RPMI7951 (cell line): ENCODE results near the gene PPM1G. TPM values are rescaled to one million over a fixed set of nuclear protein-coding genes. Genes with fewer than 3 reads are reported as not detected.
A peak's percentile ranks its signal among the peaks of the same experiment; 100 is the strongest.

Experiments
- DNase-seq: peaks from one replicate; pipeline ENCODE4 v3.0.0-alpha.2; 2012; ENCODE audit warnings: low read depth
- total RNA-seq: library from RNA; depleted of rRNA; stranded (reverse); fragments of >200 nt; shearing (Covaris generic); gene quantifications from 2 replicates; pipeline ENCODE4 v1.2.3, GENCODE V29; 2014

Gene PPM1G
- total RNA-seq, 1 experiment from 2014 or later = 86.5 TPM

DNA sequence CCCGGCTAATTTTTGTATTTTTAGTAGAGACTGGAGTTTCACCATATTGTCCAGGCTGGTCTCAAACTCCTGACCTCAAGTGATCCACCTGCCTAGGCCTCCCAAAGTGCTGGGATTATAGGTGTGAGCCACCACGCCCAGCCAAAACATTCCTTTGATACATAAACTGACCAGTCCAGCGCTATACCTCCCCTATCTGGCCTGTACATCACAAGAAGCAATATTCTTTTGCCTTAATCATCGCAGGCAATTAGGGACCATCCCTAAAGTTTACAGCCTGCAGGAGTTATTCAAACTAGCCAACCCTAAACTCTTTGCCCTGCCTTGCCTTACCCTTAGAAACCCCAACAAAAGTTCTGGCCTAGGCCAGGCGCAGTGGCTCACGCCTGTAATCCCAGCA is 6.8 kb upstream of the PPM1G start:
- no peak for DNase-seq

DNA sequence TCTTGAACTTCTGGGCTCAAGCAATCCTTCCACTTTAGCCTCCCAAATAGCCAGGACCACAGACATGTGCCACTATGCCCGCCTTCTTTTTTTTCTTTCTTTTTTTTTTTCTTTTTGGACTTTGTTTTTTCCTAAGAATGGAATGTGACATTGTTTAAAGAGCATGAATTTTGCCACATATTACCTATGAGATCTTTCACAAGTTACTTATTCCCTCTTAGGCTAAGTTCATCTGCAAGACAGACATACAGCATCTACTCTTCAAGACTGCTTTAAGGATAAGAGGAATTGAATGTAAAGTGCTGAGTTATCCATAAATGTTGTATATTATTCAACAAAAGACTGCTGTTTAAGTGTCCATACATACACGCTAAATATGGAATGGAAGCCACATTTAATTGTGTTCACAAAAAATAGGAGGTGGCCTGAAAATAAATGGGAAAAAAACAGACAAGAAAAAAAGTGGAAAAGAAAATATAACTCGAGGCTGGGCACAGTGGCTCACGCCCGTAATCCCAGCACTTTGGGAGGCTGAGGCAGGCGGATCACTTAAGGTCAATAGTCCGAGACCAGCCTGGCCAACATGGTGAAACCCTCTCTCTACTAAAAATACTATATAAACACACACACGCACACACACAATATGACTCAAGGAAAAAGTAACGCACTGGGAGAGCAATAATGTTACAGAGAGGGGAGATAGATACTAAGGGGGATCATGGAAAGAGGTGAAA is 3.2 kb upstream of the PPM1G start:
- no peak for DNase-seq

DNA sequence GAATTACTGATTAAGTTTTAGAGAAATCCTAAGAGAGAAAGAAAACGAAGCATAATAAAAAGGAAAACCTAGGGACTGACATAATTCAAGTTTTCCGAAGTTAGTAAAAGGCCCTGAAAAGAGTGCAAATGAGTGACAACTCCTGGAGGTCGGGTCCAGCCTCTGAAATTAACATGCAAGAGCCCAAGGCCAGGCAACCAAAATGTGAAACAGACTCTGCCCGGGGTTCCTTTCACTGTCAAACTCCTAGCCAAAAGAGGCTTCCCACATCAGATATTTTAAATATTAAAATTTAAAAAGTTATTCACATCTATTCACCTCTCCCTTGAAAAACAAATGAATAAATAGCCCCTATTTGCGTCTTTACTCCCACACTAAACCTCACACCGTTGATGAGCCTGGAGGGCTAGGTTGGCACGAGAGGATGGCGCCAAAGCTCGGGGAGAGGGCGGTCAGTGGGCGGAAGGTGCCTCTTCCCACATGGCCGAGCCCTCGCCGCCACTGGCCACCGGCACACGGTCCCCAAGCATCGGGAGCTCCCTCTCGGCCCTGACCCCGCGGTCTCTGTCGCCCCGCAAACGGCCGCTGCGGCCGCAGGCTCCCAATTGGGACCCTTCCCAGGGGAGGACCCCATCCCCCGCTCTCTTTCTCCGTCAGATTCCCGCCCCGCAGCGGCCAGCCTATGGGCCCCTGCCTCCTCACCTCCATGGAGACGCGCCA is 630 bp downstream of the PPM1G start:
- DNase-seq = peak; percentile 25

DNA sequence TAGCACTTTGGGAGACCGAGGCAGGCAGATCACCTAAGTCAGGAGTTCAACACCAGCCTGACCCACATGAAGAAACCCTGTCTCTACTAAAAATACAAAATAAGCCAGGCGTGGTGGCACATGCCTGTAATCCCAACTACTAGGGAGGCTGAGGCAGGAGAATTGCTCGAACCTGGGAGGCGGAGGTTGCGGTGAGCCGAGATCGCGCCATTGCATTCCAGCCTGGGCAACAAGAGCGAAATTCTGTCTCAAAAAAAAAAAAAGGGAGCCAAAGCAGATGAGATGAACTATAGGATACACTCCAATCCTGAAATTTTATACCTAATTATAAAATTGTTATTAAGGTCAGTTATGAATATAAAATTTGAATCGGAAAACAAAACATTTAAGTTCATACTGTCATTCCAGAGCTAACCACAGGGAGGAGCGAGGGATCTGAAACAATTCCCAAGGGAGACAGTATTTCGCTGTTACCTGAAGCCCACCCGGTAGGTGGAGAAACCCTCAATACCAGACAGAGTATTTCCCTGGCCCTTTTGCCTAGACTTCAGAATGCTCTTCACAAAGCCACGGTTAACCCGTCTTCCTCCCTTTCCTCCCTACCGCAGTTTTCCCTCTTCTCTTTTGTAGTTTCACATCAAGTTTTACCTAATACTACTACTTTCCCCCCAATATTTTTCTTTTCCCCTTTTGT is 1.4 kb downstream of the PPM1G start:
- DNase-seq = peak; percentile 55

DNA sequence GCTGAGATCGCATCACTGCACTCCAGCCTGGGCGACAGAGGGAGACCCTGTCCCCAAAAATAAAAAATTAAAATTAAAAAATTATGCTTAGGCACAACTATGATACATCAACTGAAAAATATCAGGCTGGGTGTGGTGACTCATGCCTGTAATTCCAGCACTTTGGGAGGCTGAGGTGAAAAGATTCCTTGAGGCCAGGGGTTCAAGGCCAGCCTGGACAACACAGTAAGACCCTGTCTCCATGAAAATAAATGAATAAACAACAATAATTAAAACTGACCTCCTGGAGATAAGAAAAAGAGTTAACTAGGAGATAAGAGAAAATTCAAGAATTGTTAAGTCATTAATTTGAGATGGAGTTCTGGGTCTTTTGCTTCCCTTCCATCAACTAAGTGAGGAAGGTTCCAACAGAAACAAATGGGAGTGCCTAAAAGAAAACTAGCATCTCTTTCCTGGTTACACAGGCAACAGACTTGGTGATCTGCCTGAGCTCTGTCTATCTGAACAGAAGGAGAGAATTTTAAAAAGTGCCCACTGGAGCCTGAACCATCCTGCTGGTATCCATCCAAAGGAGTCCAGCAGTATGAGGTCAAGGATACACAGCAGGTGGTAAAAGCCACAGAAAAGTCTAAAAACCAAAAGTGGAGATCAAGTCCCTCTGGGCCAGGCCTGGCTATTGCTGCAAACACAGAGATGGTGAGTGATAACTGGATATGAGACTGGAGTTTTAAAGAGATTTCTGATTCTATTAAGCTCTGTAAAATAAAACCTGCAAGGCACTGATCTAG is 8.8 kb downstream of the PPM1G start:
- no peak for DNase-seq

DNA sequence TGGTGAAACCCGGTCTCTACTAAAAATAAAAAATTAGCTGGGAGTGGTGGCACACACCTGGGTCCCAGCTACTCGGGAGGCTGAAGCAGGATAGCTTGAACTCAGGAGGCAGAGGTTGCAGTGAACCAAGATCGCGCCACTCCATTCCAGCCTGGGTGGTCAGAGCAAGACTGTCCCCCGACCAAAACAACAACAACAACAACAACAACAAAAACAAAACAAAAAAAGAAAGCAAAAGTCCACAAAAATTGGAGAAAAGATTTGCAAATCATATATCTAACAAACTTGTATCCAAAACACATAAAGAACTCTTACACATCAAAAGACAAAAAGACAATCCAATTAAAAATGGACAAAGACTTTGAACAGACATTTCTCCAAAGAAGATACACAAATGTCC is 10.4 kb downstream of the PPM1G start:
- no peak for DNase-seq

DNA sequence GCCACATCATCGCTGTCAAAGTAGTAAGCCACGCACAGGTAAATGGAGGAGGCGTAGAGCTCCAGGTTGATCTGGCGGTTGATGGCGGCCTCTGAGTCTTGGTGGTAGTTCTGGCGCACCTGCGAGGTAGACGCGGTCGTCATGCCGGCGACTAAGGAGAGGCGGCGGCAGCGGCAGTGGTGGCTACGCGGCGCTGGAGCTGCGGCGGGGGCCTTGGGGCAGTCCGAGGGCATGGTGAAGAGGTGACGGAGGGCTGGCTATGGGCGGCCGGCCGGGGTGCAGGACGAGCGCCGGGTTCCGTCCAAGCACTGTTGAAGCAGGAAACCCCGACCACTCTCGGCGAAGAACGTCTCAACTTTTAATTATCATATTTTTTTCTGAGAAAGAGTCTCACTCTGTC is 16.2 kb downstream of the PPM1G start:
- no peak for DNase-seq

DNA sequence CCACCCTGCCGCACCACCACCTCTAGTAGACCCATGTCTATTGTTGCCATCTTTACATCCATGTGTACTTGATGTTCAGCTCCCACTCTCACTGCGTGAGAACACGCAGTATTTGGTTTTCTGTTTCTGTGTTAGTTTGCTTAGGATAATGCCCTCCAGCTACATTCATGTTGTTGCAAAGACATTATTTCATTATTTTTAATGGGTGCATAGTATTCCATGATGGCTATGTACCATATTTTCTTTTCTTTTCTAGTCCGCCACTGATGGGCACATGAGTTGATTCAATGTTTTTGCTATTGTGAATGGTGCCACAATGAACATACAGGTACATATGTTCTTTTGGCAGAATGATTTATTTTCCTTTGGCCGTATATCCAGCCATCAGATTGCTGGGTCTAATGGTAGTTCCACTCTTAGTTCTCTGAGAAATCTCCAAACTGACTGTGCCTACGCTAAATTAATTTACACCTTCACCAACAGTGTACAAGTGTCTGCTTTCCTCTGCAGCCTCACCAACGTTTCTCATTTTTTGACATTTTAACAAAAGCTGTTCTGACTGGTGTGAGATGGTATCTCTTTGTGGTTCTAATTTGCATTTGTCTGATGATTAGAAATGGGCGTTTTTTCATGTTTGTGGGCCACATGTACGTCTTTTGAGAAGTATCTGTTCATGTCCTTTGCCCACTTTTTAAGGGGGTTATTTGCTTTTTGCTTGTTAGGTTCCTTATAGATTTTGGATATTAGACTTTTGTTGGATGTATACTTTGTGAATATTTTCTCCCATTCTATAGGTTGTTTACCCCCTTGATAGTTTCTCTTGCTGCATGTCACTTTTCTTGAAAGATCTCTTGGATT is 18.3 kb downstream of the PPM1G start:
- no peak for DNase-seq

DNA sequence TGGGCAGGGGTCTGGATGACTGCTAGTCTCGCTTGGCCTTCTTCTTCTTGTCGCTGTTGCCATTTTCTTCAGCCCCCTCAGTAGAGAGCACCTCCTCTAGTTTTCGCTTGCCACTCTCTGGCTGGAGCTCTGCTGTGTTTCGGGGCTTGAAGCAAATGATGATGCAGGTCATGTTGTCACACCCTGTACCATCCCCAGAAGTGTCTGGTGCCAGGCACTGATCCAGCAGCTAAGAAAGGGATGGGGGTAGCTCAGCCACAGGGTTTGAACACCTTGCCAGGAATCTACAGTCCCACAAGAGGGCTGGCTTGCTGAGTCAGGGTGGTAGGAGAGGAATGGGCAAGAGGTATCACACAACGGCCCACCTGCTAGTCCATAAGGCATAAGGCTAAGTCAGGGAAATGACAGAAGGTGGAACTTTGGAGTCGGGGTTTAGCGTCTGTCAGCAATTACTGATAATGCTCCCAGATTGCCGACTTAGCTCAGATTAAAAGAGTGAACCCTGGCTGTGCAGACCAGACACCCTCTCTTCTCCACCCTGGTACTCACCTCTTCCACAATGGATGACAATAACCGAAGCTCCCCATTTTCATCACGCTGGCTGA is 27.7 kb downstream of the PPM1G start:
- DNase-seq = no peak

DNA sequence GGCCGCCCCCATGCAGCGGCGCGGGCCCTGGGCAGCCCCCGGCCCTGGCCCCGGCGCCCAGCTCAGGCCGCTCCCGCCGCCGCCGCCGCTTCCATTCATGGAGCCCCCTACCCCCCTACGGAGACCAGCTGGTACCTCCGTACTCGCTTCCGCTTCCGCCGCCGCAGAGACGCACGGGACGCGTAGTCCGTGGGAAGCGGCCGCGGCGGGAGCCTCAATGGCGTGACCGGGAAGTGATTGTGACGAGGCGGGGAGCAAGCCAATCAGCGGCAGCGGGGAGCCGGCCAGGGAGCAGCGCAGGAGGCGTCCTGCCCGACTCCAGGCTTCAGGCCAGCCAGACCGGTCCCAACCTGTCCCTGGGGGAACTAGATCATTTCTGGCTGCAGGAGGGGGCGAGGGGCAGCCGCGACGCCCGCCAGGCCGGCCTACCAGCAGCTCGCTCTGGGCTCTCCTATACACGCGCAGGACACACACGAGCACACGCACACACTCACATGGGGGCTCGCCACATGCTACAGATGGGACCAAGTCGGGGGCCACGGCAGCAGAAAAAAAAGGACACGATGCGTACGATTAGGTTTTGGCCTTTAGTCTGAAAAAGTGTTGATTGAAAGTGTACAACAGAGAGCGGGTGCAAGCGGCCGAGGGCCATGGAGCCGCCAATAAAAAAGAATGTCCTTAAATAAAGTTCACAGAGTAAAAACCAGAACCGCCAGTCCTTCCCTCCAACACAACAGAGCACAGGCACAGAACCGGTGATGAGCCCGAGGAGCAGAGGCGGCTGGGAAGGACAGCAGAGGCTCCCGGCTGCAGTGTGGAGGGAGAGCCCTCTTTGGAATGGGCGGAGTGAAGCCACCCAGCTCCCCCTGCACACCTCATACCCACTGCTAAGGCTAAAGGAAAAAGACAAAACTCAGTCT is 28.5 kb downstream of the PPM1G start, which contains the start of gene ZNF513:
Gene ZNF513, minus strand, starts transcription at position 109 of the 920 bp plus-strand sequence. CDS start 208 bp downstream, outside the sequence.
- DNase-seq = peak; percentile 93

DNA sequence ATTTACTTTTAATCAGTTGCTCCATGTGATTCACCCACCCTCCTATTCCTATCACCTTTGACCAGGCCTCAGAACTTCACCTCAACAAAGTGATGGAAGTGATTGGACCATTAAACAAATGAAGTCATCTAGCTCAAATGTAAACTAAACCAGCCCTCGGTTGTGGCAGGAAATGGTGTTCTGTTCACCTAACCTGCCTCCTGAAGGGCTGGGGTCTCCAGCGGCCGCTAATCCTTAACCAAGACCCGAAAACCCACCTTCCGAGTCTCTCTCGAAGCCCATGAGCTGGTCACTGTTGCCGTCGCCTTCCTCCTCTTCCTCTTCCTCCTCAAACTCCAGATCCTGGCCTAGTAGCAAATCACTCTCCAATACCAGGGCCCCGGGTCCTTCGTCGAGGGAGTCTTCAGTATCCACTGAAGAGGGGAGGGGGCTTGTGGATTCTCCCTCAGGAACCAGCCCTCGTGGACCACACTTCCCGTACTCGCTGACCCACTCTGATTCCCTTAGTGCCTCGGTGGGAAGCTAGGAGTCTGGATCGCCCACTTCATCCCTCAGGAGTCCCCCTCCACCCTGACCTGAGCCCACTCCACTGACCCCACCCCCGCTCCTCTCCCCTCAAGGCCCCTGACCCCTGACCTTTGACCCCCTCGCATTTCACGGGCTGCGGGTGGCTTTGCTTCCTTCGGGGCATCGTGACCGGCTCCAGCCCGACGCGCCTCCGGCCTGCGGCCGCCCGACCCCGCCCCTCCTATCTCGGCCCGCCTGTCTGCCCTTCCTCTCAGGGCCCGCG is 29.4 kb downstream of the PPM1G start:
- peak; percentile 29 for DNase-seq

DNA sequence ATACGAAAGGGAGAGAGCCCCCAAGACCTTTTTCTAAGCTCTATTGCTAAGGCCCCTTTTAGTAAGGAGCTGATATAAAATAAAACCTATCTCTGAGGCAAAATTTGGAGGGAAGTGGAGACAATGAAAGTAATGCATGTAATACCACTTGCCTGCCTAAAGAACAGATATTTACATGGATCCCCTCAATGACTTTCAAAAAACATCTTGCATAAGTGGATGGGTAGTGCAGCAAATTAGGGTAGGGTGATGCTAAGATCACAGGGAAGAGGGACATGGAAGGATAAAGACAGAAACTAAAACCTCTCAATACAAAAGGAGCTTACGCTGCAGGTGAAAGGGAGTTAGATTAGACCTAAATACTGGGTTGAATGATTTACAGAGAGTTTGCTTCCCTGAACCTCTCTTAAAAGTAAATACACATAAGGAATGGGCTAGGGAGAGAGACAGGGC is 30.0 kb downstream of the PPM1G start:
- DNase-seq = no peak

DNA sequence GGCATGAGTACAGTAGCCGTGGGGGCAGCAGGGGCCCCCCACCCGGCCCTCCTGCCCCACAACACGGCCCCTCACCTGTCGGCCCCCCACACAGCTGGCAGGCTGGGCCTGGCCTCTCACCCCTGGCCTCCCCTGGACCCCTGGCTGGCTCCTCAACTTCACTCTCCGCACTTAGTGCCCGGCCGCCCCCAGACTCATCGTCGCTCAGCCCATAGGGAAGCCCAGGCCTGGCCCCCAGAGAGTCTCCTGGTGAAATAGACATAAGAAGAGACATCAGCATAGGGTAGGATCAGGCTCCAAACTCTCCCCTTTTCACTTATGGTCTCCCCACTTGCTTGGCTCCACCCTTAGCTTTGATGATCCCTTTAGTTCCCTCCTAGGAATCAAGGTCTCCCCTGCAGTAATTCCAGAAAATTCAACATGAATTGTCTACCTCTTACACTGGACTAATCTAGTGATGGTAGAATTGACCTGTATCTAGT is 30.5 kb downstream of the PPM1G start:
- DNase-seq = no peak

DNA sequence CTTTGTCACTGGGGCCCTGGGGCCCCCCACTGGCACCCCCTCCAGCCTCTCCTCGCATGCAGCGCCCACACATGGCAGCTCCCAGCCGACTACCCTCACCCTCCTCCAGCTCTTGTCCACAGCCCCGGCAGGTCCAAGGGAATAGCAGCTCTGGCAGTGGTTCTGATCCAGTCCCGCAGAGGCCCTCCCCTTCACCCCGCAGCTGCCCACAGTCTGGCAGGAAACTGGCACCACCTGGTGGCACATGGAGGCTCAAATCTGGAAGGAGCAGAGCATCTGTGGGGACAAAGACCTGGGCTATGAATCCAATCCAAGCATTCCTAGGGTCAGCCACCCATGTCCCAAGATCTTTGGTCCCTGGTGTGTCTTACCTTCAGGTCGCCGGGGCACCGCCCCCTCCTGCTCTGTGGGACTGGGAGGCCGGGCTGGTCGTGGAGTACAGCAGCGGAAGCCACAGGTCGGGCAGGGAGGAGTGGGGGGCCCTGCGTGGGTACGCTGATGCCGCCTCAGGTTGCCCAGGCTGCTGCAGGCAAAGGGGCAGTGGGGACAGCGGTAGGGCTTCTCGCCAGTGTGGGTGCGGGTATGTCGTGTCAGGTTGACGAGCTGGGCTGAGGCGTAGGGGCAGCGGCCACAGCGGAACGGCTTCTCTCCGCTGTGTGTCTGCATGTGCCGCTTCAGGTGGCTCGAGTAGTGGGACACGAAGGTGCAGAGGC is 31.1 kb downstream of the PPM1G start:
- DNase-seq = peak; percentile 27

DNA sequence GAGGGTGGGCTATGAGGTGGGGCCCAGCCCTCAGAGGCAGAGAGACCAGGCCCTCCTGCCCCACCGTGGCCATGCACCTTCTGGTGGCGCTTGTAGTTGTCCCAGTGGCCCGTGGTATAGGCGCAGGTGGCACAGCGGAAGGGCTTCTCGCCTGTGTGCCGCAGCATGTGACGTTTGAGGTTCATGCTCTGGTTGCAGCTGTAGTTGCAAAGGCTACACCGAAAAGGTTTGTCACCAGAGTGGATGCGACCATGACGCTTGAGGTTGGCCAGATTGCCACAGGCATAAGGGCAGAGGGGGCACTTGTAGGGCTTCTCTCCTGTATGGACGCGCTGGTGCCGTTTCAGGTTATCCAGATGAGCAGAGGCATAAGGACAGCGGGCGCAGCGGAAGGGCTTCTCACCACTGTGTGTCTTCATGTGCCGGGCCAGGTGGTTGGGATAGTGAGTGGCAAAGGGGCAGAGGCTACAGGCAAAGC is 31.7 kb downstream of the PPM1G start:
- DNase-seq = no peak

DNA sequence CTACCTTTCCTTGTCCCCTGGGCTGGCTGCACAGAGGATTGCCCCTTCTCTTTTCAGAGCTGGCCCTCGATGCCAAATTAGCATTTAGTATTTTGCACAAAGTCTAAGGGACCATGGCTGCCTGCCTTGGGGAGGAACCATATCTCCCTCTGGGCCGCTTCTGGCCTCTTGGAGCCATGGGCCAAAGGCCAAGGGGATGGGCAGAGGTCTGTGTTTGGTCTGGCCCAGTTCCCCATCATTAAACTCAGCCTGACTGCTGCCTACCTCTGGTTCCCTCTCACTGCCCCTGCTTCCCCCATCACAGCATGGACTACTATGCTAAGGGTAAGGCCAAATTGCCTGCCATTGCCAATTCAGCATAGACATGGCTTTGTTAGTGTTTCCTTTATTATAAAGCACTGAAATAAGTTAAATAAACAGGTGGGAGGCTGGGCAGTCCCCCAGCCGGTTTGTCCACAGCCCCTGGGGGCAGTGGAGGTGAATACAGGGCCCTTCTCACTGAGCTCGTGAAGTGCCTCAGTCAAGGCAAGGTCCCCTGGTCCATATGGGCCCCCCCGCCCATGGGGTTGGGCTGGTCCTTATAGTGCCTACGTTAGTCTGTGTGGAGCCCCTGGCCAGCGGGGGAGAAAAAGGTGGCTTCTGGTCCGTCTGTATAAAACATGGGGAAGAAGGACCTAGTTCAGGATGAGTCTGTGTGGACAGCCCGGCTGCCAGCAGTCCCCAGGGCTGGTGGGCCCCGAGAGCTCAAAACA is 32.3 kb downstream of the PPM1G start:
- DNase-seq = no peak
